ENCODE results near the gene ZNF609. TPM values are rescaled to one million over a fixed set of nuclear protein-coding genes. Genes with fewer than 3 reads are reported as not detected.

Gene ZNF609
- total RNA-seq, 1 donor from 2014 or later: 11.3 TPM

DNA sequence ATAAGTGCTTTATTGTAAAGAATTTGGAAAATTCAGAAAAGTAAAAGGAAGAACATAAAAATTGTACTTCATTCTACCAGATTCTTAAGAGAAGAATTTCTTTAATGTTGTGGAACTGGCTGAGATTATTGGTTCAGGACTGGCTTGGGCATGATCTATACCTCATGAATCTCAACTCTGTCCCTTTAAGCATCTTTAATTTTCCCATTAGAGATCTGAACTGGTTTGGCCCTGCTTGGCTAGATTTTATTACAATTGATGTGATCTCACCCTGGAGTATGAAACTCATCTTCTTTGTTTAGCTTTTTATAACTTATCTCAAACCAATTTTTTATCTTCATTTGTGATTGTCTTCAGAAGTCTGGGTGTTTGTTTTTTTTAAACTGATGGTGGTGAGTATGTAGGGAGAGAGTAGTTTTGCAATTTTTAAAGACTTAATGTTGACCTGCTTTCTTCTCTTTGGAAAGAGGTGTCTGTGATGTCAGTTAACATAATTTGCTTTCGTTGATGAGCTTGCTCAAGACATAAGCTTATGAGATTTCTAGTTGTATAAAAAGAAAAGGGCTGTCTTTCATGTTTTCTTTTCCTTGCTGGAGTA is 61.9 kb downstream of the ZNF609 start:
- TF ChIP-seq, protein P1, sequence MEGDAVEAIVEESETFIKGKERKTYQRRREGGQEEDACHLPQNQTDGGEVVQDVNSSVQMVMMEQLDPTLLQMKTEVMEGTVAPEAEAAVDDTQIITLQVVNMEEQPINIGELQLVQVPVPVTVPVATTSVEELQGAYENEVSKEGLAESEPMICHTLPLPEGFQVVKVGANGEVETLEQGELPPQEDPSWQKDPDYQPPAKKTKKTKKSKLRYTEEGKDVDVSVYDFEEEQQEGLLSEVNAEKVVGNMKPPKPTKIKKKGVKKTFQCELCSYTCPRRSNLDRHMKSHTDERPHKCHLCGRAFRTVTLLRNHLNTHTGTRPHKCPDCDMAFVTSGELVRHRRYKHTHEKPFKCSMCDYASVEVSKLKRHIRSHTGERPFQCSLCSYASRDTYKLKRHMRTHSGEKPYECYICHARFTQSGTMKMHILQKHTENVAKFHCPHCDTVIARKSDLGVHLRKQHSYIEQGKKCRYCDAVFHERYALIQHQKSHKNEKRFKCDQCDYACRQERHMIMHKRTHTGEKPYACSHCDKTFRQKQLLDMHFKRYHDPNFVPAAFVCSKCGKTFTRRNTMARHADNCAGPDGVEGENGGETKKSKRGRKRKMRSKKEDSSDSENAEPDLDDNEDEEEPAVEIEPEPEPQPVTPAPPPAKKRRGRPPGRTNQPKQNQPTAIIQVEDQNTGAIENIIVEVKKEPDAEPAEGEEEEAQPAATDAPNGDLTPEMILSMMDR (IDR thresholded peaks at IDR 0.05; ENCODE audit: insufficient read depth, low read length, severe bottlenecking): no peak
- DNase-seq (ENCODE audit: low read depth) (no peak), FAIRE-seq (no peak)
- Histone ChIP-seq H3K27me3 (ENCODE audit: control insufficient read depth, insufficient read depth, low read length) (no peaks in the 10 kb centered on the region), H3K4me3 (ENCODE audit: low read depth, low read length) (no peak overlapping the region), H3K36me3 (ENCODE audit: control insufficient read depth, insufficient read depth, low read length) (peaks cover 3% of the 10 kb centered on the region)

DNA sequence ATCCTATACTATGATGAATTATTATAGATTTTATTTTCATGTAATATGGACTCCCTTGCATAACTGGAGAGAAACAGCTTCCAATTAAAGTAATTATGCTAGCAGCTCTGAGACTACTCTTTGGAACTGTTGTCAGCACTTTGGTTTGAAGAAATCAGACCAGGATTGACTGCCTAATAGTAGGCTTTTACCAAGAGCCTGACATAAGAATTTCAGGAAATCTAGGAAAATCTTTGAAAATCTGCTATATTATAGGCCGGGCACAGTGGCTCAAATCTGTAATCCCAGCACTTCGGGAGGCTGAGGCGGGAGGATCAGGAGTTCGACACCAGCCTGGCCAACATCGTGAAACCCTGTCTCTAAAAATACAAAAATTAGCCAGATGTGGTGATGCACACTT is 62.9 kb downstream of the ZNF609 start:
- peaks cover 1% of the 10 kb centered on the region for H3K36me3 ChIP-seq (ENCODE audit: control insufficient read depth, insufficient read depth, low read length)
- FAIRE-seq (no peak), DNase-seq (ENCODE audit: low read depth) (no peak)
- TF ChIP-seq, protein P1 (IDR thresholded peaks at IDR 0.05; ENCODE audit: insufficient read depth, low read length, severe bottlenecking): no peak
- H3K27me3 ChIP-seq (ENCODE audit: control insufficient read depth, insufficient read depth, low read length): no peaks in the 10 kb centered on the region
- no peak overlapping the region for H3K4me3 ChIP-seq (ENCODE audit: low read depth, low read length)

DNA sequence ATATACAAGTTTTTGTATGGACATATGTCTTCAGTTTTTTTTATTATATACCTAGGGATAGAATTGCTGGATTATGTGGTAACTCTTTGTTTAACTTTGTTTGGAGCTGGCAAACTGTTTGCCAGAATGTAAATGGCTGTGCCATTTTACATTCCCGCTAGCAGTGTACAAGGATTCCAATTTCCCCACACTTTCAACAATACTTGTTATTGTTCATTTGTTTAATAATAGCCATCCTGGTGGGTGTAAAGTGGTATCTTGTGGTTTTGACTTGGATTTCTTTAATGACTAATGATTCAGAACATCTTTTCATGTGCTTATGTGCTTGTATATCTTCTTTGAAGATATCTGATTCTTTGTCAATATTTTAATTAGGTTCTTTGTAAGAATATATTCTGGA is 64.4 kb downstream of the ZNF609 start:
- Histone ChIP-seq H3K4me3 (ENCODE audit: low read depth, low read length) (no peak overlapping the region), H3K36me3 (ENCODE audit: control insufficient read depth, insufficient read depth, low read length) (peaks cover 2% of the 10 kb centered on the region), H3K27me3 (ENCODE audit: control insufficient read depth, insufficient read depth, low read length) (no peaks in the 10 kb centered on the region)
- FAIRE-seq: no peak
- DNase-seq (ENCODE audit: low read depth): no peak
- TF ChIP-seq, protein P1 (IDR thresholded peaks at IDR 0.05; ENCODE audit: insufficient read depth, low read length, severe bottlenecking): no peak

DNA sequence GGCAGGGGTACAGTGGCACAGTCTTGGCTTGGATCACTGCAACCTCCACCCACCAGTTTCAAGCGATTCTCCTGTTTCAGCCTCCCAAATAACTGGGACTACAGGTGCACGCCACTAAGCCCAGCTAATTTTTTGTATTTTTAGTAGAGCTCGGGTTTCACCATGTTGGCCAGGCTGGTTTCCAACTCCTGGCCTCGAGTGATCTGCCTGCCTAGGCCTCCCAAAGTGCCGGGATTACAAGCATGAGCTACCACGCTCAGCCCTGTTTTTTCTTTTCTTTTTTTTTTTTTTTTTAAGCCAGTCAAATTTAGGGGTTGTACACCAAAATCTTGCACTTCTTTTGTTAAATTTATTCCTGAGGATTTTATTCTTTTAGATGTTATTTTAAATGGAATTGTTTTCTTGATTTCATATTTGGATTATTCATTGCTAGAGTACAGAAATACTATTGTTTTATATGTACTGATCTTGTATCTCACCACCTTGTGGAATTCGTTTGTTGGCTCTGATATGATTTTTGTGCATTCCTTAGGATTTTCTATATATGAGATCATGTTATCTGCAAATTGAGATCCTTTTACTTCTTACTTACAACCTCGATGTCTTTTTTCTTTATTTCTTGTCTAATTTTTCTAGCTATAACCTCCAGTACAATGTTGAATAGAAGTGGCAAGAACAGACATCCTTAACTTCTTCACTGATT is 65.6 kb downstream of the ZNF609 start:
- Histone ChIP-seq H3K4me3 (ENCODE audit: low read depth, low read length) (no peak overlapping the region), H3K27me3 (ENCODE audit: control insufficient read depth, insufficient read depth, low read length) (no peaks in the 10 kb centered on the region), H3K36me3 (ENCODE audit: control insufficient read depth, insufficient read depth, low read length) (peaks cover 2% of the 10 kb centered on the region)
- no peak for DNase-seq (ENCODE audit: low read depth)
- FAIRE-seq: no peak
- TF ChIP-seq, protein P1 (IDR thresholded peaks at IDR 0.05; ENCODE audit: insufficient read depth, low read length, severe bottlenecking): no peak

DNA sequence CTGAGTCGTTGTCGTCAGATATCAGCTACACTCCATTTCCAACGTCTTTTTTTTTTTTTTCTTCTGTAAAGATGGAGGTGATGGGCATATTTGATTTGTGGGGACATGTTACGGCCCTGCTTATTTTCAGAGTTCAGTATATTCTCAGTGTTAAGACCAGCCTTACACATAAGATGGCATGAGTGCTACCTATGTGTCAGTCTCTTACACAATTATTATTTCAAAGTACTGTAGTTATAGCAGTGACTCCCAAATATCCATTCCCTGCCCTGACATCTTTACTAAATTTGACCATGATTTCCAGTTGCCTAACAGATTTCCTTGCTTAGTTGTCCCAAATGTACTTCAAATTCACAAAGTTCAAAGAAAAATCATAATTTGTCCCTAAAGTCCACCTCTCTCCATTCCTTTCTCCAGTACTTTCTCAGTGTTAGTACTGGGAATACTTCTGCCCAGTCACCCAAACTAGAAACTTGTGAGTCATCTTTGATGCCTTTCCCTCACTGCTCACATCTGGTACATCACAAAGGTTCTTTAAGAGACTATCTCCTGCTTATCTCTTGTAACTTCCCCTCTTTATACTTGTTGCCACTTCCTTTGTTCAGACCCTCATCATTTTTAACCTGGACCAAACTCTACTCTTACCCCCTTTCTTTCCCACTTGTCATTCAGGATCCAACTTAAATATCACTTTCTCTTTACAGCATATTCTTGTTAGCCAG is 67.0 kb downstream of the ZNF609 start:
- no peak overlapping the region for H3K4me3 ChIP-seq (ENCODE audit: low read depth, low read length)
- TF ChIP-seq, protein P1 (IDR thresholded peaks at IDR 0.05; ENCODE audit: insufficient read depth, low read length, severe bottlenecking): no peak
- FAIRE-seq (no peak), DNase-seq (ENCODE audit: low read depth) (peak; percentile 69)
- peaks cover 2% of the 10 kb centered on the region for H3K36me3 ChIP-seq (ENCODE audit: control insufficient read depth, insufficient read depth, low read length)
- H3K27me3 ChIP-seq (ENCODE audit: control insufficient read depth, insufficient read depth, low read length): no peaks in the 10 kb centered on the region
